SK-N-SH (cell line): ENCODE results near the gene FAXDC2.

Source experiments
- MEF2A ChIP-seq: IDR thresholded peaks from 2 replicates; pipeline ENCODE4 v1.4.0; 2012; ENCODE audit warnings: low read depth, borderline replicate concordance
- NFIC ChIP-seq: IDR thresholded peaks from 2 replicates; pipeline ENCODE4 v1.4.0; 2012; ENCODE audit warnings: borderline replicate concordance
- POLR2AphosphoS5 ChIP-seq: IDR thresholded peaks from 2 replicates; pipeline ENCODE4 v1.6.1; 2012; ENCODE audit warnings: low read depth, low read length
- RFX5 ChIP-seq: IDR thresholded peaks from 2 replicates; pipeline ENCODE4 v1.6.1; 2012; ENCODE audit warnings: mild to moderate bottlenecking, improper control_type of control experiment, low read length
- TF ChIP-seq, protein P1 (sequence below): fragments of 200-600 bp; sonication (generic); IDR thresholded peaks from 2 replicates; pipeline ENCODE4 v1.6.1; 2017; ENCODE audit warnings: antibody characterized with exemption, mild to moderate bottlenecking, moderate library complexity

DNA sequence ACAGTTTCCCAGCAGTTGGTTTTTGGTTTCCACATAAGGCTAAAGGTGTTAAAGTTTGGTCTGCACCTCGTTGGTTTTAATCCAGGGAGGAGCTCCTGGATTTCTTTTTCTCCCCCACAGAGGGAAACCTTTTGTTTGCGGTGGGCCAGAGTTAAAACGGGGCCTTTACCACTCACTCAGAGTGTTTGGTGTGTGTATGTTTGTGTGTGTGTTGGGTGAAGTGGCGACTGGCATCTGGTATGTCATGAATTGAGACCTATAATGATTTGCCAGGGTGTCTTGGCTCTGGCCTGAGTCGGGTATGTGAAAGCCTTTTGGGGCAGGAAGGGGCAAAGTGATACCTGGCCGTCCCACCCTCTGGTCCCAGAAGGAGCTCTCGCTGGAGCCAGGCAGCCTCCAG lies 30.9 kb downstream of the FAXDC2 start:
- TF ChIP-seq, protein P1, sequence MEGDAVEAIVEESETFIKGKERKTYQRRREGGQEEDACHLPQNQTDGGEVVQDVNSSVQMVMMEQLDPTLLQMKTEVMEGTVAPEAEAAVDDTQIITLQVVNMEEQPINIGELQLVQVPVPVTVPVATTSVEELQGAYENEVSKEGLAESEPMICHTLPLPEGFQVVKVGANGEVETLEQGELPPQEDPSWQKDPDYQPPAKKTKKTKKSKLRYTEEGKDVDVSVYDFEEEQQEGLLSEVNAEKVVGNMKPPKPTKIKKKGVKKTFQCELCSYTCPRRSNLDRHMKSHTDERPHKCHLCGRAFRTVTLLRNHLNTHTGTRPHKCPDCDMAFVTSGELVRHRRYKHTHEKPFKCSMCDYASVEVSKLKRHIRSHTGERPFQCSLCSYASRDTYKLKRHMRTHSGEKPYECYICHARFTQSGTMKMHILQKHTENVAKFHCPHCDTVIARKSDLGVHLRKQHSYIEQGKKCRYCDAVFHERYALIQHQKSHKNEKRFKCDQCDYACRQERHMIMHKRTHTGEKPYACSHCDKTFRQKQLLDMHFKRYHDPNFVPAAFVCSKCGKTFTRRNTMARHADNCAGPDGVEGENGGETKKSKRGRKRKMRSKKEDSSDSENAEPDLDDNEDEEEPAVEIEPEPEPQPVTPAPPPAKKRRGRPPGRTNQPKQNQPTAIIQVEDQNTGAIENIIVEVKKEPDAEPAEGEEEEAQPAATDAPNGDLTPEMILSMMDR: no peak
- TF ChIP-seq NFIC: no peak
- no peak for TF ChIP-seq MEF2A
- TF ChIP-seq POLR2AphosphoS5: no peak
- TF ChIP-seq RFX5: no peak
